IPS DF 6.9 (cell line): ENCODE results near the gene NCOA1.

Experiments used
- DNase-seq: peaks from one replicate; pipeline ENCODE4 v3.0.0-alpha.2; 2013; ENCODE audit warnings: low read depth, low spot score
- H3K27ac ChIP-seq: one replicate; pipeline ENCODE4 v1.5.1; 2013; ENCODE audit warnings: low read length, control low read depth
- H3K27me3 ChIP-seq: 2 replicates; pipeline ENCODE4 v1.6.1; 2013; ENCODE audit warnings: mild to moderate bottlenecking, low read length; ENCODE audit not compliant: control insufficient read depth, insufficient read depth
- H3K36me3 ChIP-seq: 2 replicates; pipeline ENCODE4 v1.6.1; 2013; ENCODE audit warnings: low read length; ENCODE audit not compliant: control insufficient read depth, insufficient read depth
- H3K4me1 ChIP-seq: 2 replicates; pipeline ENCODE4 v1.6.1; 2013; ENCODE audit warnings: low read length; ENCODE audit not compliant: control insufficient read depth, insufficient read depth
- H3K4me3 ChIP-seq: 2 replicates; pipeline ENCODE4 v1.5.1; 2013; ENCODE audit warnings: mild to moderate bottlenecking, low read length
- H3K9me3 ChIP-seq: 2 replicates; pipeline ENCODE4 v1.6.1; 2013; ENCODE audit warnings: low read length, inconsistent platforms; ENCODE audit not compliant: control insufficient read depth, insufficient read depth
- WGBS: extraction: QIAGEN DNeasy Blood & Tissue Kit; methylation state at CpG from one replicate; pipeline ENCODE4 v1.1.7; 2013; ENCODE audit warnings: mixed read lengths, missing lambda C conversion rate; ENCODE audit not compliant: insufficient read length, insufficient coverage; 5-methylcytosine and 5-hydroxymethylcytosine counted together

The NCOA1 gene

DNA sequence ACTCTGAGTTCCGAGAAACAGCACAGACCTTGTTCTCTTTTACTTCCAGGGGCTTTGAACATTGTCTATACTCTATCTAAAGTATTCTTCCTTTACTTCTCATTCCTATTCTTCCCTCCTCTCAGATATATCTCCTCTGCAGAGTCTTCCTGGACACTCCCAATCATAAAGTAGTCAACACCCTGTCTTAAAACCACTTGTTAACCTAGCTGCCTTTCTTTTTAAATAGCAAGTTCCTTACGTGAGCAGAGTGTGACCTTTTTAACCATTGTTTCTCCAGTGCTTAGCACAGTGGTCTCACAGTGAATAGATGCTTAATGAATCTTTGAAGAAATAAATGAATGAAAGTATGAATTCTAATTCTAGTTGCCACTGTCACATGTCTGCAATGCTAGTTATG is 254.8 kb downstream of the NCOA1 start:
- Histone ChIP-seq H3K4me3 (no peak overlapping the region), H3K4me1 (no peaks in the 10 kb centered on the region), H3K9me3 (no peaks in the 10 kb centered on the region), H3K27ac (no peak overlapping the region), H3K27me3 (no peaks in the 10 kb centered on the region), H3K36me3 (no peaks in the 10 kb centered on the region)
- DNase-seq = no peak
- no CpG with 5 or more reads among the region's 2 CpGs for WGBS

DNA sequence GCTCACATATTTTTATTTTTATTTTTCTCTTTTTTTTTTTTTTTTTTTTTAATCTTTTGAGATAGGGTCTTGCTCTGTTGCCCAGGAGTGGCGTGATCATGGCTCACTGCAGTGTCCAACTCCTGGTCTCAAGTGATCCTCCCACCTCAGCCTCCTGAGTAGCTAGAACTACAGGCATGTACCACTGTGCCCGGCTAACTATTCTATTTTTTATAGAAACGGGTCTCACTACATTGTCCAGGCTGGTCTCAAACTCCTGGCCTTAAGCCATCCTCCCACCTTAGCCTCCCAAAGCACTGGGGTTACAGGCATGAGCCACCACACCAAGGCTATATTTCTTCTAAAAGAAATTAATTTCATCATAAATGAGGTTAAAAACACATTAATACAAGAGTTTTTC is 256.2 kb downstream of the NCOA1 start:
- Histone ChIP-seq H3K9me3 (no peaks in the 10 kb centered on the region), H3K27me3 (no peaks in the 10 kb centered on the region), H3K4me1 (no peaks in the 10 kb centered on the region), H3K36me3 (no peaks in the 10 kb centered on the region), H3K27ac (no peak overlapping the region), H3K4me3 (no peak overlapping the region)
- DNase-seq = no peak
- no CpG with 5 or more reads among the region's 3 CpGs for WGBS

DNA sequence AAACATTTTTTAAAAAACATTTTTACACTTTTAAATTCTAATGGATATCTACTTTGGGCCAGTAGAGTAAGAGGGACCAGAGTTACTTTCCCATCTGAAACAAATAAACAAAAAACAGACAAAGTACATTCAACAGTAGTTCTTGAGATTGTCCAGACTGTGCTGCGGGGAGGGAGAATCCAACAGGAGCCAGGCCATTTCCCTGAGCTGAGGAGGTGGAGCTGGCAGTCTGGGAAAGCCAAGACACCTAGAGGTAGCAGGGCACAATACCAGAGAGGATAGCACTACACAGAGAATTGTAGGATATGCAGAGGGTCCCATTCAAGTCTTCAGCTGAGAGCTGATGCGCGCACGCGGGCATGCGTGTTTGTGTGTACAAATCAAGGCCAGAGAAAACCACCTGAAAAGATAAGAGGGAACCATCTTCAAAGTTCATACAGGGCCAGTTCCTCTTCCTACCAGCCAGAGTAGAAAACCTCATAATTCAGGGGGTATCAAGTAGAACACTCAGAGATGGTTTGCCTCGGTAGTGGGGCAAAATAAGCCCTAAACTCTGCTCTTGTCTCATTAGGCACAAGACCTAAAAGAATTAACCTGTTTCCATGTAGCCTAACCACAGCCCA is 258.1 kb downstream of the NCOA1 start:
- H3K9me3 ChIP-seq = no peaks in the 10 kb centered on the region
- no peak for DNase-seq
- H3K4me1 ChIP-seq = no peaks in the 10 kb centered on the region
- H3K27ac ChIP-seq = no peak overlapping the region
- no peak overlapping the region for H3K4me3 ChIP-seq
- H3K27me3 ChIP-seq = no peaks in the 10 kb centered on the region
- no peaks in the 10 kb centered on the region for H3K36me3 ChIP-seq
- no CpG with 5 or more reads among the region's 7 CpGs for WGBS

DNA sequence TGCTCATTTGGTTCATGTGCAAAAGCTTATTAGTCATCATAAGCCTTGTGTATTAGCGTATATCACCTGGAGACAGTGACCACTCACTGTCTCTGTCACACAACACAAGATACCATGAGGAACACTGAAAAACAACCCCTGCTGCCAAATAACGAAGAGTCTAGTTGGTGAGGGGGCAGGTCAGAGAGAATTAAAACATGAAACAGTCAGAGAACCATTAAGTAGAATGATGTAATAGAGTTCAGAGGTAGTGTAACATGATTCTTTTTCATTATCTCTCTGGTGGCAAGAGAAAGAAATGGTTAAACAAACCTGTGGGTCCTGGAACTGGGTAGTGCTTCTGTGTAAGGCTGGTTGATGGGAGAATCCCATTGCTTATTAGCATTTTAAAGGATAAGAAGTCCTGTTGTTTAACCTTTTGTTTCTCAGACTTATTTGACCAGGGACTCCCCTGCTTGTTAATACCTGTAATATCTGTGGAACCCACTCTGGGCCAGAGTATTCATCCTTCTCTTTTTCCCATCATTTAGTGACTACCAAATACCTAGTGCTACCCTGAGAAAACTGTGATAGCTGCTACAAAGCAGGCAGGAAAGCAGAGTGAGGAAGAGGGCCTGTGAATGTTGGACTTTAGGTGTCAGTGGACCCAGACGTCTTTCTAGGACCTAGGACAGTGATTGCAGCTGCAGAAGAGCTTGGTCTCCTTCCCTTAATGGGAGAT is 264.1 kb downstream of the NCOA1 start:
- DNase-seq = no peak
- WGBS = no CpG with 5 or more reads among the region's 3 CpGs
- no peaks in the 10 kb centered on the region; the same call in 1 of the 2 replicates for H3K36me3 ChIP-seq
- H3K27ac ChIP-seq = no peak overlapping the region
- H3K4me3 ChIP-seq = no peak overlapping the region
- no peaks in the 10 kb centered on the region for H3K9me3 ChIP-seq
- peaks cover 2% of the 10 kb centered on the region; the same call in 1 of the 2 replicates for H3K4me1 ChIP-seq
- no peaks in the 10 kb centered on the region for H3K27me3 ChIP-seq

DNA sequence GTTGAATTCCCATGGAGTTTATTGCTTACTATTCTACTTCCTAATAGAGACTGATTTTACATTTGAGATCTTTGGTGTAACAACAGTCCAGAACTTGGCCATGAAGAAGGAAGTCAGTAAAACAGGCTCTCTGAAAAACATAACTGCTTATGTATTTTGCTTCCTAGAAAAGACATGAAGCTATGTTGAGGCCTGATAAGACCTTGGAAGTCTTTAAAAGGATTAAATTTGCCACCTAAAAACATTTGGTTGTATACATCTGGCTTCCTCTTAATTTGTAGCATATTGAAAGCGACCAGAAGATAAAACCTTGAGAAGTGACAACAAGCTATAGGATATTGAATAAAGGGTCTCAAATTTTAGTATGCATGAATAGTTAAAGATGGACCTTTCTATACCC is 265.7 kb downstream of the NCOA1 start:
- H3K27me3 ChIP-seq = no peaks in the 10 kb centered on the region
- H3K4me3 ChIP-seq = no peak overlapping the region
- H3K9me3 ChIP-seq = no peaks in the 10 kb centered on the region
- WGBS = no CpG with 5 or more reads among the region's 1 CpG
- no peak overlapping the region for H3K27ac ChIP-seq
- peaks cover 2% of the 10 kb centered on the region; the same call in 1 of the 2 replicates for H3K4me1 ChIP-seq
- no peaks in the 10 kb centered on the region; the same call in 1 of the 2 replicates for H3K36me3 ChIP-seq
- DNase-seq = no peak

DNA sequence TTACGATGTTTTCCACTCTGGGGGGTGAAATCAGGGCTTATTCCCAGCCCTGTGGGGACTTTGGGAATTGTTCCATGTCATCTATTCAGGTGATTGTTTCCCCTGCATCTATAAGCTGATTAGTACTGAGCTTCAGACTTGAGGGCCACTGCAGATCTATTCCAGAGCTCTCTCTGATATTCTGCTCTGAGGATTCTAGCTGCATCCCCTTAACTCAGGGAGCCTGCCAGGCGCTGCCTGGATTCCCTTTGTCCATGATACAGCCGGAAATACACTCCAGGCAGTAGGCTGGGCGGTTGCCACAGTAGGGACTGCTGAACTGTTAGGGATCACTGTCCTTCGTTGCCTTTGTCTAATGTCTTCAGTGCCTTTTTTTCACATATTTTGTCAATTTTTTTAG is 270.8 kb downstream of the NCOA1 start:
- WGBS = no CpG with 5 or more reads among the region's 5 CpGs
- H3K4me3 ChIP-seq = no peak overlapping the region
- no peaks in the 10 kb centered on the region; the same call in 1 of the 2 replicates for H3K36me3 ChIP-seq
- H3K27me3 ChIP-seq = no peaks in the 10 kb centered on the region
- H3K9me3 ChIP-seq = no peaks in the 10 kb centered on the region
- H3K27ac ChIP-seq = no peak overlapping the region
- no peaks in the 10 kb centered on the region for H3K4me1 ChIP-seq
- DNase-seq = no peak

DNA sequence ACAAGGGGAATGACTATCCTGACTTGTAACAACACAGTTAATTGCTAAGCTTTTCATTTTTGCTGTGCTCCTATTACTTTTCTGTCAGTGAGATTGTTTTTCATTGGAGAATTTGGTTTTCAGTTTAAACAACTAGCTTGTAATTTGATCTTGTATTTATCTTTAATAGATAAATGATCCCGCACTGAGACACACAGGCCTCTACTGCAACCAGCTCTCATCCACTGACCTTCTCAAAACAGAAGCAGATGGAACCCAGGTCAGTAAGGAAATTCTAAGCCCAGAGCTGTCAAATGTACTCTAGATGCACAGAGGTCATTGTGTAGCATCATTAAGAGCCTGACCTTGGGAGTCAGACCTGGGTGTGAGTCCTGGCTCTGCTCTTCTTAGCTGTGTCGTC is 271.5 kb downstream of the NCOA1 start:
- no peak overlapping the region for H3K4me3 ChIP-seq
- no peak overlapping the region for H3K27ac ChIP-seq
- no peaks in the 10 kb centered on the region for H3K27me3 ChIP-seq
- no peaks in the 10 kb centered on the region; the same call in 1 of the 2 replicates for H3K36me3 ChIP-seq
- H3K4me1 ChIP-seq = no peaks in the 10 kb centered on the region
- H3K9me3 ChIP-seq = no peaks in the 10 kb centered on the region
- WGBS = no CpG with 5 or more reads among the region's 2 CpGs
- no peak for DNase-seq

DNA sequence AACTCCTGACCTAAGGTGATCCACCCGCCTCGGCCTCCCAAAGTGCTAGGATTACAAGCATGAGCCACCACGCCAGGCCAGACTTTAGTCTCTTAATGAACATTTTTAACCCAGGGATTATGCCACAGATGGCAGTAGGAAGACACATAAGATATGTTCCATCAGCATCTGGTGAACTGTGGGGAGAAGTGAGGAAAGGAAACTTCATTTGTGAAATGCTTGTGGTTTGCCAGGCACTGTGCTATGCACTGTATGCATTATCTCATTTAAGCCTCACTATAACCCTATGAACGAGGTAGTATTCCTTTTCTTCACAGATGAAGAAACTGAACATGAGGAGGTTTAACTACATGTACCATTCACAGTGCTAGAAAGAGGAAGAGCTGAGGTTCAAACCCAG is 272.8 kb downstream of the NCOA1 start:
- no peak for DNase-seq
- Histone ChIP-seq H3K27ac (no peak overlapping the region), H3K27me3 (no peaks in the 10 kb centered on the region), H3K4me3 (no peak overlapping the region), H3K36me3 (no peaks in the 10 kb centered on the region; the same call in 1 of the 2 replicates), H3K9me3 (no peaks in the 10 kb centered on the region), H3K4me1 (no peaks in the 10 kb centered on the region)
- no CpG with 5 or more reads among the region's 4 CpGs for WGBS

DNA sequence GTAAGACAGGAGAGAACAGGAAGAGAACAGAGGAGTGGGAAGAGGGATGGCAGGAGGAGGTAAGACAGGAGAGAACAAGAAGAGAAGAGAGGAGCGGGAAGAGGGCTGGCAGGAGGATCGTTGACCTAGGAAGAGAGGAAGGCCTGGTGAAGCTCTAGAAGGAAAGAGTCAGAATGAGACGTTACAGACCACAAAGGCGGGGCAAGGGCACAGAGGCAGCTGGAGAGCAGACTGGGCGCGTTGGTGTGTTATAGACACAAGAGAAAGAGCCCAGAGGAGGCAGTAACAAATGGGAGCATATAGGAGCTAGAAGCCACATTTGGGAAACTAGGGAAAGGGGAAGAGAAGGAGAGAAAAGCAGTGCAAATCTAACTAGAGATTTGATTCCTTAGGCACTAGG is 275.6 kb downstream of the NCOA1 start:
- Histone ChIP-seq H3K36me3 (no peaks in the 10 kb centered on the region), H3K4me1 (no peaks in the 10 kb centered on the region), H3K27ac (no peak overlapping the region), H3K4me3 (no peak overlapping the region), H3K27me3 (no peaks in the 10 kb centered on the region), H3K9me3 (no peaks in the 10 kb centered on the region)
- no peak for DNase-seq
- WGBS = no CpG with 5 or more reads among the region's 6 CpGs

DNA sequence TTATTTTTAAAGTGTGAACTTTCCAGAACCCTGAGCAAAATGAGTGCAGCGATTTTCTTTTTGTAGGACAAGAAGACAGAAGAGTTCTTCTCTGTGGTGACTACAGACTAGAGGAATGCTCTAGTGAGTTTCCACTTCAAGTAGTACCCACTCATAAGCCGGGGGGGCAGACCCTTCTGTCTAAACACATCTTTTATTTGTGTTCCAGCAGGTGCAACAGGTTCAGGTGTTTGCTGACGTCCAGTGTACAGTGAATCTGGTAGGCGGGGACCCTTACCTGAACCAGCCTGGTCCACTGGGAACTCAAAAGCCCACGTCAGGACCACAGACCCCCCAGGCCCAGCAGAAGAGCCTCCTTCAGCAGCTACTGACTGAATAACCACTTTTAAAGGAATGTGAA is 277.0 kb downstream of the NCOA1 start:
- H3K27ac ChIP-seq = no peak overlapping the region
- no peaks in the 10 kb centered on the region for H3K36me3 ChIP-seq
- DNase-seq = no peak
- H3K27me3 ChIP-seq = no peaks in the 10 kb centered on the region
- WGBS = no CpG with 5 or more reads among the region's 5 CpGs
- no peaks in the 10 kb centered on the region for H3K9me3 ChIP-seq
- no peaks in the 10 kb centered on the region for H3K4me1 ChIP-seq
- no peak overlapping the region for H3K4me3 ChIP-seq

DNA sequence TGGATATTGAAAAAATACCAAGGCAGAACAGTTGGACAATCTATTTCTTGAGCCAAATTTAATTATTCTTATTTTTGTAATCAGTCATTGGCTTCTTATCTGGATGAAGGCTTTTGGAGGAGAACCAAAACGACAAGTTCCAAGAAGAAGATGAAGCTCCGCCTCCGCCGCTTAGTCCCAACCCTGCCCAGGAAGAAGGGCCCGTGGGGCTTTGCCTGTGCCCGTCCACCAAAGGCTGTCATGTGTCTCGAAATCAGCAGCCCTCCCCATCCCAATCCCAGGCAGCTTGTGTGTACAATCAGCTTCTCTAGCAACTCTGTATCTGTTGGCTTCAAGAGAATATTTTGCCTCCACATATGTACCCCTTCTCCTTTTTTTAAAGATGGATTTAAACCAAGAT is 277.5 kb downstream of the NCOA1 start:
- DNase-seq = no peak
- no CpG with 5 or more reads among the region's 7 CpGs for WGBS
- no peaks in the 10 kb centered on the region for H3K9me3 ChIP-seq
- H3K27ac ChIP-seq = no peak overlapping the region
- no peaks in the 10 kb centered on the region for H3K4me1 ChIP-seq
- no peaks in the 10 kb centered on the region for H3K36me3 ChIP-seq
- no peaks in the 10 kb centered on the region for H3K27me3 ChIP-seq
- no peak overlapping the region for H3K4me3 ChIP-seq
